ENCODE measurements around the gene ADAMTS17. TPM values are rescaled to one million over a fixed set of nuclear protein-coding genes. Genes with fewer than 3 reads are reported as not detected.
A peak's percentile ranks its signal among the peaks of the same experiment; 100 is the strongest.

The ADAMTS17 gene
- total RNA-seq, 1 donor from 2014 or later = 0.99 TPM

DNA sequence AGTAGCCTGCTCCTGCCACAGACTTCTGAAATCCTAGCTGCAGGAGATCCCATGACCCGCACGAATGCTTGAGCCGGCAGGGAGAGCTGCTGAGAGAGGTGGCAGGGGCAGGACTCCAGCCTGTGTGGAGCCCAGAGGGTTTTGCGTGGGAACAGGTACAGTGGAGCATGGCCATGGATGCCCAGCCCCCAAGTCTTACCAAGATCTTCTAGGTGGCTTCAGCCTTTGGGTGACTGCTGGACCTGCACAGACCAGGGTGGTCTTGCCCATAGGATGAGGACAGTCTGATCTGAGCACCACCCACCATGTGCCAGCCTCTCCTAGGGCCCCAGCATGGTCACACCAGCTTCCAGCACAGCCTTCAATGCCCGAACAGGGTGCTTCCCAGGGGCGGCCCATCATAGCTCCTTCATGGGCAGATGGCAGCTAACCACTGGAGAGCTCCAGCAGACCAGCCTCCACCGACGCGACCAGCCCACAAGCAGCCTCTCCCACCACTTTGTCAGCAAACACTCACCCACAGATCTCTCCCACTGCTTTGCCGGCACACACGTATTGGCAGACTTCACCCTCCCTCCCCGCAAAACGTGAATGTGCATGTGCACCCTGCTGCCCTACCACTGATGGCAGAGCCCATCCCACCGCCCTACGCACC lies 56.0 kb downstream of the ADAMTS17 start:
- TF ChIP-seq, protein P1, sequence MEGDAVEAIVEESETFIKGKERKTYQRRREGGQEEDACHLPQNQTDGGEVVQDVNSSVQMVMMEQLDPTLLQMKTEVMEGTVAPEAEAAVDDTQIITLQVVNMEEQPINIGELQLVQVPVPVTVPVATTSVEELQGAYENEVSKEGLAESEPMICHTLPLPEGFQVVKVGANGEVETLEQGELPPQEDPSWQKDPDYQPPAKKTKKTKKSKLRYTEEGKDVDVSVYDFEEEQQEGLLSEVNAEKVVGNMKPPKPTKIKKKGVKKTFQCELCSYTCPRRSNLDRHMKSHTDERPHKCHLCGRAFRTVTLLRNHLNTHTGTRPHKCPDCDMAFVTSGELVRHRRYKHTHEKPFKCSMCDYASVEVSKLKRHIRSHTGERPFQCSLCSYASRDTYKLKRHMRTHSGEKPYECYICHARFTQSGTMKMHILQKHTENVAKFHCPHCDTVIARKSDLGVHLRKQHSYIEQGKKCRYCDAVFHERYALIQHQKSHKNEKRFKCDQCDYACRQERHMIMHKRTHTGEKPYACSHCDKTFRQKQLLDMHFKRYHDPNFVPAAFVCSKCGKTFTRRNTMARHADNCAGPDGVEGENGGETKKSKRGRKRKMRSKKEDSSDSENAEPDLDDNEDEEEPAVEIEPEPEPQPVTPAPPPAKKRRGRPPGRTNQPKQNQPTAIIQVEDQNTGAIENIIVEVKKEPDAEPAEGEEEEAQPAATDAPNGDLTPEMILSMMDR (IDR thresholded peaks at IDR 0.05; ENCODE audit: borderline replicate concordance) = no peak
- no peak overlapping the region for H3K4me3 ChIP-seq
- H3K27ac ChIP-seq (replicated peaks) = no peak overlapping the region
- no peaks in the 10 kb centered on the region for H3K36me3 ChIP-seq
- H3K9me3 ChIP-seq (replicated peaks) = no peaks in the 10 kb centered on the region
- intact Hi-C loops (cut with micrococcal nuclease) = no loop called here
- peaks cover 11% of the 10 kb centered on the region for H3K4me1 ChIP-seq
- no peaks in the 10 kb centered on the region for H3K27me3 ChIP-seq (ENCODE audit: low read depth)
- DNase-seq = no peak

DNA sequence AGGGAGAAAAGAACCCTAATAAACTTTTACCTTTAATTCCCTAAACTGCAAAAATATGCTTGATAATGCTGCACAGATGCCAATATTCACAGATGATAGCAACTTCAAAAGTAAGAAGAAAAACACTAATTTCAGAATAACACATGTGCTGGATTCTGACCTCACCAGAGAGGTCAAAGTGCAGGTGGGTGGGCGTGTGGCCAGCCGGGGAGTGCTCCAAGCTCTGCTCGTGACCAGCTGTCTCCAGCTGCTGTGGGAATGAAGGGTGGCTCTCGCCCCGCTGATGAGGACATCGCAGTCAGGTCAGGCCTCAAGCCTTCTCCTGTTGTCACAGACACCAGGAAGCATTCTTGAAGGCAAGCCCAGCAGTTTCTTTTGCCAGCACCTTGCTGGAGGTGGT lies 57.1 kb downstream of the ADAMTS17 start:
- Histone ChIP-seq H3K27ac (replicated peaks) (no peak overlapping the region), H3K27me3 (ENCODE audit: low read depth) (no peaks in the 10 kb centered on the region), H3K4me1 (peaks cover 14% of the 10 kb centered on the region), H3K36me3 (no peaks in the 10 kb centered on the region), H3K9me3 (replicated peaks) (no peaks in the 10 kb centered on the region), H3K4me3 (no peak overlapping the region)
- intact Hi-C loops (cut with micrococcal nuclease) = no loop called here
- TF ChIP-seq, protein P1 (IDR thresholded peaks at IDR 0.05; ENCODE audit: borderline replicate concordance) = no peak
- DNase-seq = peak; percentile 82

DNA sequence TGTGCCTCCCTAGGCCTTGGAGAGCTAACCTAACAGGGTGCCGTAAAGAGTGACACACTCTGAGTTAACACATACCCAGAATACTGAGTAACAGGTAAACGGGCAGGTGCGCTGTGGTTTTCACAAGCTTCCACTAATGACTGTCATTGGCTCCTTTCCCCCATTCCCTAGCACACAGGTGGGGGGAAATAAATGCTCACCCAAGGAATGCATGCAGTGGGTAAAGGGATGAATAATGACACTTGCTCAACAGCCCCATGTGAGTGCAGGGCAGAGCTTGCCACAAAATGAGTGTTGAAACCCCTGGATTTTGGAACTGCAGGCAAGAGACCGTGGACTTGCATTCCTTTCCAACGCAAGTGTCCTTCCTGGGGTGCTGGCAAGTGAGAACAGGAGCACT lies 57.6 kb downstream of the ADAMTS17 start:
- Histone ChIP-seq H3K9me3 (replicated peaks) (no peaks in the 10 kb centered on the region), H3K36me3 (no peaks in the 10 kb centered on the region), H3K27ac (replicated peaks) (no peak overlapping the region), H3K27me3 (ENCODE audit: low read depth) (no peaks in the 10 kb centered on the region), H3K4me1 (peaks cover 19% of the 10 kb centered on the region), H3K4me3 (no peak overlapping the region)
- intact Hi-C loops (cut with micrococcal nuclease) = no loop called here
- TF ChIP-seq, protein P1 (IDR thresholded peaks at IDR 0.05; ENCODE audit: borderline replicate concordance) = no peak
- DNase-seq = no peak

DNA sequence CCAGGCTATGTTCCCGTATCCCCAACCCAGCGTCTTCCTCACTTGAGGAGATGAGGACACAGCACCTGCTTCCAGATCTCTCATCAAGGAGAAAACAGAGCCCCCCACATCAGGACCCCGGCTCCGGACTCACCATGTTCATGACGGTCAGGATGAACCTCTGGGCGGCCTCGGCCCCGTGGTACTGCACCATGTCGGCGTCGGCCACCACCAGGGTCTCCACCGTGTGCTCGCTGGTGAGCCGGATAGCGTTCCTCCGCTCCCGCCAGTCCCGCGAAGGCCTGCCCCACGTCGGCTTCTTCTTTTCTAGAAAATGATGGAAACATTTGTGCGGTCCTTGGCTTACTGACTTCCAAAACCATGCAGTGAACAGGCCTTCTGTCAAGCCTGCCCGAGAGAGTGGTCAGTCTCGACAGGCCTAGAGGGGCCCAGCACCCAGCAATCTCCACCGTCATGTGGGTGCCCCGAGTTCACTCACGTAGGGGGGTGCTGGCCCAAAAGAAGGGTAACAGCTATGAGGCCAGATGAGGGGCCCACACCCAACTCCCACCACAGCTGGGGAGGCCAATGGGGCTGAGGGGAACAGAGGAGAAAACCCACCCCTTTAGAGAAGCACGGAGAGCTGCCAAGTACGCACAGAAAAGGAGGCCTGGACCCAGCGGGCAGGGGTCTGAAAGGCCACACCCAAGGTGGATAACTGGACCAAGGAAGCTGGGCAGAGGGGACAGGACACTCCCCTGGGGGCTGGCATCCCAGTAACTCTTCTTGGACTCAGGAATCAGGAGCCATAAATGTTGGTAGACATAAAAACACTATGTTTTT lies 60.5 kb downstream of the ADAMTS17 start:
- no peaks in the 10 kb centered on the region for H3K9me3 ChIP-seq (replicated peaks)
- H3K36me3 ChIP-seq = no peaks in the 10 kb centered on the region
- H3K27ac ChIP-seq (replicated peaks) = no peak overlapping the region
- DNase-seq = no peak
- intact Hi-C loops (cut with micrococcal nuclease) = no loop called here
- no peak overlapping the region for H3K4me3 ChIP-seq
- no peaks in the 10 kb centered on the region for H3K27me3 ChIP-seq (ENCODE audit: low read depth)
- TF ChIP-seq, protein P1 (IDR thresholded peaks at IDR 0.05; ENCODE audit: borderline replicate concordance) = no peak
- H3K4me1 ChIP-seq = peaks cover 20% of the 10 kb centered on the region

DNA sequence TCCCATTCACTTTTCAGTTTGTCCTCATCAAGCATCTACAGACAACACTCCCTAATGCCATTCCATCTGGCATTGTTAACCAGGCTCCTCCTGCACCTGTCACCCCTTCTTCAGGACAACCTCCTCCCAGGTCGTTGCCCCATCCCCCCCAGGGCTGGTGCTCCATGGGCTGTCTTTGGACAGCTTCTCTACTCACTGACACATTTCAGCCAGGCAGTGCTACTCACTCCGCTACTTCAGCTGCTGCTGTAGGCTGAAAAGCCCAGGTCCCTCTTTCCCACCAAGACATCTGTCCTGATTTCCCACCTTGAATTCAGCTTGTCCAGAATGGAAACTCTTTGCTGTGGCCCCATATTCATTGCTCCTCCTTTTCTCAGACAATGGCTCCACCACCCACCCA lies 61.9 kb downstream of the ADAMTS17 start:
- Histone ChIP-seq H3K36me3 (no peaks in the 10 kb centered on the region), H3K4me3 (no peak overlapping the region), H3K27me3 (ENCODE audit: low read depth) (no peaks in the 10 kb centered on the region), H3K27ac (replicated peaks) (no peak overlapping the region), H3K4me1 (peaks cover 18% of the 10 kb centered on the region), H3K9me3 (replicated peaks) (no peaks in the 10 kb centered on the region)
- DNase-seq = no peak
- intact Hi-C loops (cut with micrococcal nuclease) = no loop called here
- TF ChIP-seq, protein P1 (IDR thresholded peaks at IDR 0.05; ENCODE audit: borderline replicate concordance) = no peak
